ENCODE measurements around the gene TRNT1.

TRNT1 gene

DNA sequence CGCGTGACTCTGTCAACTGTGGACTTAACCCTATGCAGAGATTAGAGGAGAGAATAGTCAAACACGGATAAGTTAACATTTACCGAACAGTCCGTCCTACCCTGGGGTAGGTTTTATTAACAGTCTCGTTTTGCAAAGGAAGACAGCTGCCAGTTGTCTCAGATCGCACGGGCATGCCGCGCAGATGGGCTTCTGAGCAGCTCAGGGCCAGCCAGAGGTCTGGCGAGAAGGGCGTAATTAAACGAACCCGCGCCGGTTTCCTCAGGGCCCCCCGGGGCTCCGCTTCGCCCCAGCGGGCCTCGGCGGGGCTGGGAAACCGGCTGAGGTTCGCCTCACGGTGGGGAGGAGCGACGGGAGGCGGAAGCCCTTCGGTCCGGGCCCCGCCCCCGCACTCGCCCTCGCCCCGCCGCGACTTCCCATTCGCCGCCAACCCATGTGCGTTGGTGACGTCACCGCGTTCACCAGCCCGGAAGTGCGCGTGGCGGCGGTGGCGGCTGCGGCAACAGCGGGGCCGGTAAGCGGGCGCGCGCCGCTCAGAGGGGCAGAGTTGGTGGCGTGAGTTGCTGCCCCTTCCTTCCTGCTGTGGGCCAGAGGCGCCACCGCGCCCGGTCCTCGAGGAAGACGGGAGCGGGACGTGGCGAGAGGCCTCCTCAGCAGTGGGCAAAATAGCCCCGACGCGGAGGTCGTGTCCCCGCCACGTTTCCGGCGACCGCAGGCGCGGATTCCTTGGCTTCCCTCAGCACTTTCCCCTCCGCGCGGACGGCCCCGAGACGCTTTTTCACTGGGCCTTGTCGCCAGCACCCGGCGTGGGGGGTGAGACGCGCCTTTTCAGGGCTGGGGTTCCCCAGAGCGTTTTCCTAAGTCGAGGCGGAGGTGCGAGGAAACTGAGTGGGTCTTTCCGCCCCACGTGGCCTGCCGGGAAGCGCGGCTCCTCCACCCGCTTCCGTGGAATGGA lies at the start of gene TRNT1:
TSS of gene TRNT1 (plus strand) at position 464 of the 955 bp plus-strand sequence. CDS start 2,101 bp downstream, outside the sequence.
- DNase-seq = peak; percentile 87 to 94

DNA sequence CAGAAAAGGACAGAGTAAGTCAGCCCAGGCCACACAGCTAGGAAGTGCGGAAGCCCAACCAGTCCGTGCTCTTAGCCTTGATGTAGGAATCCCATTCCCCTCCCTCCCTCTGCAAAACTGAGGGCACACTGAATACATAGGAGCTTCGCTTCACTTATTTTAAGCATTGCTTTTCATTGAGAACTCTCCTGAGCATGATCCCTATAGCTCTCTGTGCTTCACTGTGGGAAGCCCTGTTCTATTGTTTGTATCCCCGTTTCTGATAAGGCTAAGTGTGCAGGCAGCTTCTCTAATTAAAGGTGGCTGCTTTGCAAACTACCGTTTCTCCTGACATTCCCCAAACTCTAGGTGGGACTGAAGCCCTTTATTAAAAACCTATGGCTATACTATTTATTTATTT lies 46.4 kb upstream of the TRNT1 start:
- DNase-seq = no peak

DNA sequence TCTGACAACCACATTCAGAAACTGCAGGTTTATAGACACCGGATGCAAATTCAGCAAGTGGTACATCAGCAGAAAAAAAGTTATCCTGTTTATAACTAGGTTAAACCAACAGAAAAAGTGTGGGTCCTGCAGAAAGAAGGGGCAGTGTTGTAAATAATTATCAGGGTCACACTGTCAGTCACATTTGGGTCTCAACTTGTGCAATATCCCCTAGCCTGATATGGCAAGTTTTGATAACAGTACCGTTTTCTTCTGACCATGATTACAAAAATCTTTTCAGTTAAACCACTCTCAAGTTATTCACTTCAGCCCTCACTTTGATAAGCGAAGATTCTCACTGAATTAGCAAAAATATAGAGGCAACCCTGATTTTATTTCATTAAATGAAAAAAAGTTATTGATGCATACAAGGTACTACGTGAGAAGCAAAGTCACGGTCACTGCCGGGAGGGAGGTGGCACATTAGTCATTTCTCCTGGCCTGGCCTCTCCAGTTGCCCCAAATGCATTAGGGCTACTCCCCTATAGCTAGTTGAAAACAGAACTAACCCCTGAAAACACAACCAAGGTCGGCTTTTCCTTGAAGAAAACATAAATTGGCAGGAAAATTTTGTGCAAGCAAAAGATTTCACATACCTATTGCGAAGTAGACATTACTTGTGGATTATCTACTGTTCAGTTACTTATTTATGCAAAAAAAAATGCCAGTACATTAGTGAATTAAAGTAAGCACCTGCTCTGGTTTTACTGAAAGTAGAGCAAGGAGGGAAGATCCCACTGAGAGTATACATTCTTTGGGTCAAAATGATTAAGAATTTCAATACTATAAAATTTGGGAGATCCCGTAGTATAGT lies 45.1 kb upstream of the TRNT1 start:
- DNase-seq = no peak

DNA sequence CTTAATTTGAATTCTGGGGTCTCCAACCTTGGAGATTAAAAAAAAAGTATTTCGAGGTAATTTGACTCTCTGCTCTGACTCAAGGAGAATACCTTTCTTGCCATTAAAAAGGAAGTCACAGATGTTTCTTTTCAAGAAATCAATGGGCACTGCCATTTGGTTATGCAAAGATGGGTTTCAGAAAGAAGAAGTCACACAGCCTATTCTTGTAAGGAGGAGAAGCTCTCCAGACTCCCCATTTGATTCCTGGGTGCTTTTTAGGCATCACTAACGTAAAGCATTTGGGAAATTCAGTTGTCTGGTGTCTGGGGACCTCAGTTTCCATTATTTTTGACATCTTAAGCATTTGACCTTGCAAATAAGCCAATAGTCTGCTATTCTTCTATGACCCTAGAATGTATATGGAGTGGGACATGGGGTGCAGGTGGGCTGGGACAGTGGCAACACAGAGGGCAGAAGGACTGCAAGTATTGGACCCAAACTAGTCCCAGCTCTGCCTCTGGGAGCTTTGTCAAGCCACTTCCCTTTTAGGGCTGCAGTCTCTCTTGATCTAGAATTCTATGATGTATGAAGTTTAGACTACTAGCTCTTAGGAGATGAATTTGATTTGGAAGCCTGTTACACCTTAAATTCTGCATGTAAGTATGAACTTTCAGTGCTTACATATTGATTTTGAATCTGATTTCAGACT lies 44.4 kb upstream of the TRNT1 start:
- DNase-seq = no peak

DNA sequence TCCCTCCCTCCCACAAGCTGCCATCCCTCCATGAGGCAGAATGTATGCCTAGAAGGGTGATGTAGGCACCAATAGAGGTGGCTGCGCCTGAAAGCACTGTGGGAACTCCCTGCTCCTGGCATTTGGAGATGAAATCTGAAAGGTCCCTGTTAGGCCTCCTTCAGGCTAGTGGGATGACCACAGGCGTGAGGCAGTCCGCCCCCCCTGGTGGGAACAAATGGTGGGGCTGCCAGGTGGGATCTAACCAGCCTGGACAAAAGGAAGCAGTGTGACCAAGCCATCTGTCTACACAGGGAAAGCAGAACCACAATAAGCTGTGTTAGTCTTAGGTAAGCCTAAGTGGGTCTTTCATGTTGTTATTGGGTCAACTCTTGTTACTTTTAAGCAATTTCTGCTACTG lies 41.9 kb upstream of the TRNT1 start:
- DNase-seq = no peak

DNA sequence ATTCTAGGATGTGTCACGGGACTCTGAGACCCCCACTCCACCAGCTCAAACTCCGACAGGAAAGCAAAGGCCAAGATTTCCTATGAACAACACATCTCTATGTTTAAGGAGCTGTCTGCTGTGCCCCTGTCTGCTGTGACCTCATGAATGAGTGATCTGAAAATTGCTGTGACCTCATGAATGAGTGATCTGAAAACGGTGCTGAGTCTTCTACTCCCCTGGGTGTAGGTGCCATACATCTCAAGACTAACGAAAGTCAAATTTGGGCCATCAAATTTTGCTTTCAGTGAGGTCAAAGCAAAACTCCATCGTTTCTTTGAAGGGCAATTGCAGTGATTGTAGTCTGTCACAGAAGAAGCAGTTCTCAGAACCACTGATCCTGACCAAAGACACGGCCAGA lies 41.0 kb upstream of the TRNT1 start:
- no peak for DNase-seq

DNA sequence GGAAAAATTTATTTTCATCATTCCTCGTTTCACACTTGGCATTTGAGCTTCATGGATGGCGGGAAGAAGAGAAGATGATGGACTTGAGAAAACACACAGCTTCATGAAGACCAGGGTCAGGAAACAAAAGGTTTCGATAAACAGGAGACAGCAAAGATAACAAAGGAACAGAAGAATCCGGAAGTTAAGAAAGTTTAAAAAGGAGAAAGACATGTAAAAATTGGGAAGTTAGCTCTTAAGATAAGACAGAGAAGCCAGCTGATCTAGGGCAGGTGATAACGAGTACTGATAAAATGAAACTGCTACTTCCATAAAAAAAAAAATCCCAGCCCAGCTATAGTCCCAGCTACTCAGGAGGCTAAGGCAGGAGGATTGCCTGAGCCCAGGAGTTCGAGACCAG lies 40.5 kb upstream of the TRNT1 start:
- no peak for DNase-seq

DNA sequence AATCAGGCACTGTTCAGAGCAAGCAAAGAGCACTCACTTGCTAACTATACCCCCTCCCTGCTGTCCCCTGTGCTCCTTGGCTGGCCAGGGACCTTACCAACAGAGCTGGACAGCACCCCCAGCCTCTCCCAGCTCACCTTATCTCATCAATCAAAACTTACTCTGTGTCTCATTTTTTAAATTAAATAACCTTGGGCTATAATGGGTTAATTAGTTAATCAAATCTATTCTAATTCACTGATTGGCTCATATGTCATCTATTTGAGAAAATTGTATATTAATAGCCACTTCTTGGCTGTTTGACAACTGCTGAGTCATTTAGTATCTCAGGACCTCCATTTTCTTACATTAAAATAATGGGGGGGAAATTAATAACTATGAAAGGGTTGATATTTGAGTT lies 39.5 kb upstream of the TRNT1 start:
- DNase-seq = no peak

DNA sequence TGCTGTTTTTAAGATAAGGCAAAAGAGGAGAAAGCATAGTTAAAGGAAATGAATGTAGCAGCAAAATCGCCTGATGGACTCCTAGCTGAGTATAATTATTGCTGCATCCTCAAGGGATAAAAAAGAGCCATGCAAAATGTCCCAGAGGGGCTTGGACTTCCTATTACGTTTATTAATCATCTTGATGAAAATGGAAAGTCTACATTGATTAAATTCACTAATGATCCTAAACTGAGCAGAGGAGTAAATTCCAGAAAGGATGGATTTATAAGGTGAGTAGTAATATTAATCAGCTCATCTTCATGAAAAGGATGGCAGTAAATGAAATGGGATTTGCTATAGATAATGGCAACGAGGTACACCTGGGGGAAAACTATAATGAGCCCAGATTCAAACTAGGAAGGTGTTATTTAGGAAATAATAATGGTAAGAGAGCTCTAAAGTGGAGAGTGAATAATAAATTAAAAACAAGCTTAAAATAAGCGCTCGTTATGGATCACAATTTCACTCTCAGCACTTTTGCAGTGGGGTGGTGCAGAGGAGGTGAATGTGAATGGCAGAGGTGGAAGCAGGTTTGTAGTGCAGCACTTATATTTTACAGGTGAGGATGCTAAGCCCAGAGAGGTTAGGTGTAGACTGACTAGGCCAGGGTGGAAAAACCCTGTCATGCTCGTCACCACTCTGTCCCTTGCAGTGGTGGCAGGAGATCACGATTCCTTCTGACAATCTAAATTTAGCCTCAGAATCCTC lies 38.8 kb upstream of the TRNT1 start:
- no peak for DNase-seq

DNA sequence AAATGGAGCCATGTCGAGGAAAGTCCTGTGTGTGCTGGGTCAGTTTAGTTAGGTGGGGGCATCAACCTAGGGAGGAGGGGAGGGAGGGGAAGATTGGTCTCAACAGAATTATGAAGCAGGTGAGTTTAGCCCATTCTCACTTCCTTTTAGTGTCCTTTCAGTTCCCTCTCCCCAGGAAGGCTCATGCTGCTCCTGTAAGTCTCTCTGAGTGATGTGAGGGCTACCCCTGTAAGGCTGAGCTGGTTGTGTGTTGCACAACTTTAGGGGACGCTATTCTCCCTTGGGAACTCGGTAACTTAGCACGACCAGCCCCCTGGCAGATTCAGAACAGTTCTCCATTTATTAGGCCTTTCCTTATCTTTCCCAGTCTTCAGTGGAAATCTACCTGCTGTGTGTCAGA lies 37.7 kb upstream of the TRNT1 start:
- no peak for DNase-seq

DNA sequence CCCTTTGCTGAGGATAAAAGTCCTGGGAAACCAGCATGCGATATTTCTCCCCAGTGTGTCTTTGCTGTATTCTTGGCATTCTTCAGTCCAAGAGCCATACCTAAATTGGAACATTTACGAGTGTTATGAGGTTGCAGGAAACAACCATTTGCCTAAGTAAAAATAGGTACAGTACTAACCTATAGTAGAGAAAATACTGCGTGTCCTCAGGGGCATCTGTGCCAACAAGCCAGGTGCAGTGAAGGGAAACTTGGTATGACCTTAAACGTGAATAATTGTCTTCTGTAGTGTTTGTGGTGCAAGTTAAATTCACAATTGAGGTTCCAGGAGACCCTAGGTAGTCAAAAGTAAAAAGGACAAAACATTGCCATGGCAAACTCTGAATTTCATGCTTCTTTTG lies 28.8 kb upstream of the TRNT1 start:
- DNase-seq = no peak

DNA sequence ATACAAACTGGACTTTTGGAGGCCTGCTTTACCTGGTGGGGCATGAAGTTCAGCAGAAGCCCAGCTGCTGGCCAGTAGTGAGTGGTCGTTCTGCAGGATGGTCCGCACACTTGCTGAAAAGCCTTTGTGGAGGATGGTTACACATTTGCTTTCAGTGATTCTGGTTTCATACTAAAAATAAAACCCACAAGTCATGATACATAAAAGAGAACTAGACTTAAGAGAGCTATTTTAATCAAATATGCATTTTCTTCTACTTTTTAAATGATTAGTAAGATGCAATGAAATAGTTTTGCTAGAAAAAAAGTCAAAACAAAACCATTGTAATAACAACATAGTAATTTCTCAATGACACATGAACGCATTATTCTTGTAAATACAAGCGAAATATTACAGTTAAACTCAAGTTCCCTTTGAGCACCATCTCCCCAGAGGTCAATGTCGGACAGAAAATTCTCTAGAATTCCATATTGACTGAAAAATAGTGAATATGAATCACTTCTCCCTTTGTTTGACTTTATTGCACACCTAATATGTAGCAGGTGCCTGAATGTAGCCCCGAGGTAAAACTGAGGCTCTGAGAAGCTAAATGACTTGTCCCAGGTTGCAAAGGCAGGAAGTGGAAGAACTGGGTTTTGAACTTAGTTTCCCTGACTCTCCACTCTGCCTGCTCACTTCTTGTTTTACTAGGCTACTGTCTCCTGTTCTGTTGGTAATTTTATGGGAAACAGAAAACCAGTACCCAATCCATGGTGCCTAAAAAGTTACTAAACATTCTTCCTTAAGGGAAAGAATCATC lies 24.9 kb upstream of the TRNT1 start:
- no peak for DNase-seq

DNA sequence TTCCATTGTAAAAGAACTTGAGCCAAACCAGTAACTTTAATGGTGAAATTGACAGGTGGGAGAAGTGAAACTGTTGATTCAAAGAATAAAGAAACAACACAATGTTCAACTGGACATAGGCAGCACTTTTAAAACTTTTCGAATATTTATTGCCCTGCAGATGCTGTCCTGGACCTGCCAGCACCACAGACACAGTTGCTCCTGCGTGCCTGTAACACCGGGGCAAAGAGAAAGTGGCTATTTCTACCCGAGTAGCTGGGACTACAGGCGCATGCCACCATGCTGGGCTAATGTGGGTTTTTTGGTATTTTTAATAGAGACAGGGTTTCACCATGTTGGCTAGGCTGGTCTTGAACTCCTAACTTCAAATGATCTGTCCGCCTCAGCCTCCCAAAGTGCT lies 24.0 kb upstream of the TRNT1 start:
- DNase-seq = no peak

DNA sequence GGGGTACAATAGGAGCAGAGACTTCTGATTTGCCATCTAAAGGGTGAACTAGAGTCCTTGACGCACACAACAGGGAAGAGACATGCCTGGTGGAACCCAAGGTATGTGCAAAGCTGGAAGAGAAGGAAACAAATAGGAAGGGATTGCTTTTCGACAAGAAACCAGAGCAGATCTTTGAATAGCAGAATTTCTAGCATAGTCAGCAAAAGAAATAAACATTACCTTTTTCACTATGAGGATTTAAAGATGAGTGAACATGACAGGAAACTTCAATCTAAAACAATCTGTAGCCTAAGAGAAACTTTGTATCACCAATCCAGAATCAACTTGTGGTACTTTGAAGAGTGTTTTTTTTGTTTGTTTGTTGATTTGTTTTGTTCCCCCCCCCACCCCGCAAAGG lies 21.5 kb upstream of the TRNT1 start:
- DNase-seq = no peak

DNA sequence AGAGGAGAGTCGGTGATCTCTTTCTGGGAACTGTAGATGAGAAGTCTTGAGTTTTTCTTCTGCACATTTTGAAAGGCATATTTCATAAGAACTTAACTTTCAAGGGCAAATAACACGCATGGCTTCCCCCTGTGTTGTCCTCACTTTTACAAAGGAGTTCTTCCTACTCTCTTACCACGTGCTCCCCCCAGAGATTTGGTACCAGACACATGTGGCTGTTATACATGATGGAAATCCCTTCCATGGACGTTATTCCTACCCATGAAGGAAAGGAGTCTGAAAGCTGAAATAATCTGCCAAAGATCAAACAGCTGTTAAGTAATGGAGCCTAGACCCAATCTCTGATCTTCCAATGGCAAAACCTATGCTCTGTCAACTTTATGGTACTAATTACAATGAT lies 20.9 kb upstream of the TRNT1 start:
- DNase-seq = no peak

DNA sequence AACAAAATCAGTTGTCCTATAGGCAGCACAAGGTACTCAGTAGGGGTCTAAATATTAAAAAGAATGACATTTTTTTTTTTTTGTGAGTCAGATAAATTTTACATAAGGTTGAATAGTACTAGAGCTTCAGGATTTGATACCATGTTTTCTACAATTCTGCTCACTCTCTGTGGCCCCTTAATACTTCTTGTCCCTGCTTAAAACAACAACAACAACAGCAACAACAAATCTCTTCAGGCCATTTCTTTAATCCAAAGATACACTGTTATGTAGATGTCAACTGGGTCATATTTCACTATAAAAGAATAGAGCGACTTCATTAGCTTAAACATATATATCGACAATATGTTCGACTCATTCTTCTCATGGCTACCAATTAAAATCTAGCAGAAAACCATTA lies 19.6 kb upstream of the TRNT1 start:
- DNase-seq = no peak

DNA sequence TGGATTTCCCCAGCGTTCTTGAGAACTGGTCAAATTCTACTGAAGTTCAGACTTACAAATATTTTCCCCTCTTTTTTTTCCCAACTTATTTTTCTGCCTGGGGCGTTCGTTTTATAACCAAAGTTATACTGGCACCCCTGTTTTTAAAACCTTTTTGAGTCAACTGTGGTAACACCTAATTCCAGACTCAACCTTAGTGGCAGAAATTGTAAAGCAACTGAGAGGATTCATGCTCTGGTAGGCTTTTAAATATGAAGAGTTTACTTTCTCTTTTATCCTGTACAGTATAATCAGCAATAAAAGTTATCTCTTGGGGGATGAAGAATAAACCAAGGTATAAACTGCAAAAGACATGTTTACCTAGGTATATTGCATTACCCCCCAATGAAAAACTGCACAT lies 18.9 kb upstream of the TRNT1 start:
- no peak for DNase-seq

DNA sequence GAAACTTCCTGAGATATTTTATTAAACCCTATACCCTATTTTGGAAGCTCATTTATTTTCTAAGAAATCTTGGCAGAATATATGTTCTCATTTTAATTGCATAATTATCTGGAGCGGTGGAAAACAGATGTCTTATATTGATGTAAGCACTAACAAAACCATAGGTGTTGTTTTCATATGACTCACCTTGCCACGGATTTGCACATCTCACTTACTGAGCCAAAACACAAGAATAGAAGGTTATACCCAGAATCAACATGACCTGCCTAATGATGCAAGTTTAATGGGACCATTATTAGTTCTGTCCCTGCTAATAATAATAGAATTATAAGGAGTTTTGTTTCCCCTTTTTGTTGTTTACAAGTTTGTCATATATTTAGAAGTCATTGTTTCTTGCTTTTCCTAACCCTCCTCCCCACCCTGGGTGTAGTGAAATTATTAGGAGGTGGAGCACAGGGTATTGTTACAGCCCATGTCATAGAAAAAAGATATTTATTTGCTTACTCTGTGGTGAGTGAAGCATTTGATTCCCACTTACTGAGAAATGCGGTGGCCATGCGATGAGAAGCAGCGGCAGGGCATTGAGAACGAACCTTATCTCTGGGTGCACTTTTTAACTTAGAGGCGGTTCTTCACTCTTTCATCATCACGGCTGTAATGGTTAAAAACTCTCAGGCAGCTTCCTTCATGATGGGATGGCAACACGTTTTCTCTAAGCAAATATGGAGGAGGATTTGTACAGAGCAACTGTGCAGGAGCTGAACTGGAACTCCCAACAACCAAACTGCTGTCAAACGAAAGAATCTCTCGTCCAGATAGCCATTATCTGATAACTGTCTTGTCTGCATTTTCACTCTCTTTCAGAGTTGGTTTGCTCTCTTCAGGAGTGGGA lies 17.1 kb upstream of the TRNT1 start:
- no peak for DNase-seq

DNA sequence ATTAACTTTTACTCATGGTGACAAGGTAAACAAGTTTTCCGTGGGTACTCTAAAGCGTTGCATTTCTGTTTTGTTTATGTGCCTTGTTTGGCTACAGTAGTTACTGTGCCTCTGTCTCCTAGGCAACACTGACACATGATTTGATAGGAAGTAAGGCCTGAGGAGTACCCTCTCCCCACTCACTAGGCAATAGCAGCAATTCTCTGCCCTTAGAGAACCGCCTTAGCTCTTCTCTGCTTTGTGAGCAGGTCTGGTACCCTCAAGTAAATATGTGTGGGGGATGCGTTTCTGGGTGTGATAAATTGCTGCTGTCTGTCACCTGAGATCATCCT lies 16.5 kb upstream of the TRNT1 start, which contains the start of gene IL5RA:
TSS of gene IL5RA (minus strand) at position 76 of the 332 bp plus-strand sequence. CDS start 5,390 bp downstream, outside the sequence.
- DNase-seq = no peak

DNA sequence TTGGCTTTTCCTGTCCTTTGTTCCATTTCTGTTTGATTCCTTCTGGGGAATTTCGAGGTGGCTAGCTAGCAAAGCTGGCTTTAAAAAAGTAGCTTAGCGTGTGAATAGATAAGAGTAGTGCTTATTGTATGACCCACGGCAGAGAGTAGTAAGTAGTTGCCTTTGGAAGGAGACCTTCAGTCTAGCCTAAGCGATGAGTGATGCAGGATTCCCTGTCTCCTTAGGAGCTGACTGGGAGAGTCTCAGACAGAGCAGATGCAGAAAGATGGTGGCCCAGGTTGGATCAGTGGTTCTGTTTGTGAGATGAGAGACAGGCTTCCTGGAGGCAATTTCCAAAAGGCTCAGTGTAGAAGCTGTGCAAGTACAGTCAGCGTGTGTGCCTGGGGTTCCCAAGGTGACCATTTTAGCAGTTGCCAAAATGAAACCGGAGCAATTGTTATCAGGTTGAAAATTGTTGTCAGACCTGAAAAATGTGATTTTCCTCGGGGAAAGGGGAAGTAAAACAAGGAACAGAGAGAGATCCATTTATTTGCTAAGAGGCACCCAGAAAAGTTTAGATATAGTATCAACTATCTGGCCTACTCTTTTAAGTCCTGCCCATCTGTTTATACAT lies 15.9 kb upstream of the TRNT1 start:
- DNase-seq = no peak
